SU-DHL-6 (cell line): ENCODE data around the gene NKD1.

Experiments used
- H2AFZ ChIP-seq: fragments of 200-600 bp; sonication (generic); 2 replicates; pipeline ENCODE4 v1.6.1; 2014; ENCODE audit warnings: low read depth, mild to moderate bottlenecking, moderate library complexity, mixed read lengths, antibody characterized with exemption, low read length; ENCODE audit not compliant: severe bottlenecking
- H3F3A ChIP-seq: fragments of 200-600 bp; shearing (Covaris generic); 2 replicates; pipeline ENCODE4 v1.6.0; 2016; ENCODE audit warnings: antibody characterized with exemption, mild to moderate bottlenecking; ENCODE audit not compliant: insufficient read depth
- H3K27ac ChIP-seq: fragments of 200-600 bp; sonication (generic); 2 replicates; pipeline ENCODE4 v1.5.1; 2016; ENCODE audit warnings: low read depth, mild to moderate bottlenecking, low read length, moderate library complexity, mixed read lengths
- H3K27me3 ChIP-seq: fragments of 200-600 bp; sonication (generic), shearing (Covaris generic); 2 replicates; pipeline ENCODE4 v1.6.0; 2014; ENCODE audit warnings: mild to moderate bottlenecking, low read length
- H3K36me3 ChIP-seq: fragments of 200-600 bp; sonication (generic); 2 replicates; pipeline ENCODE4 v1.6.1; 2014; ENCODE audit warnings: mild to moderate bottlenecking, low read length, mixed read lengths
- H3K4me2 ChIP-seq: fragments of 300-600, 200-600 bp; shearing (Covaris generic), sonication (generic); 2 replicates; pipeline ENCODE4 v1.6.0; 2014; ENCODE audit warnings: low read length, low read depth, mild to moderate bottlenecking; ENCODE audit not compliant: poor library complexity, severe bottlenecking
- H3K4me3 ChIP-seq: fragments of 200-600 bp; sonication (generic); 2 replicates; pipeline ENCODE4 v1.5.1; 2014; ENCODE audit warnings: antibody characterized with exemption, low read length, mild to moderate bottlenecking, mixed read lengths; ENCODE audit not compliant: insufficient read depth, poor library complexity, severe bottlenecking
- H3K79me2 ChIP-seq: fragments of 200-600 bp; sonication (generic); 2 replicates; pipeline ENCODE4 v1.6.1; 2014; ENCODE audit warnings: mild to moderate bottlenecking, low read length, moderate library complexity; ENCODE audit not compliant: insufficient read depth
- H3K9ac ChIP-seq: fragments of 200-600 bp; sonication (generic); 2 replicates; pipeline ENCODE4 v1.7.0; 2014; ENCODE audit warnings: mild to moderate bottlenecking, low read length
- H3K9me2 ChIP-seq: fragments of 200-600 bp; sonication (generic); replicated peaks from 2 replicates; pipeline ENCODE4 v1.6.1; 2014; ENCODE audit warnings: low read length; ENCODE audit not compliant: insufficient read depth
- H3K9me3 ChIP-seq: fragments of 200-600 bp; sonication (generic); 2 replicates; pipeline ENCODE4 v1.6.1; 2014; ENCODE audit warnings: low read length, mixed read lengths; ENCODE audit not compliant: insufficient read depth
- H4K20me1 ChIP-seq: fragments of 200-600 bp; sonication (generic); 2 replicates; pipeline ENCODE4 v1.6.1; 2014; ENCODE audit warnings: low read depth, mild to moderate bottlenecking, antibody characterized with exemption, low read length, moderate library complexity, mixed read lengths
- CTCF ChIP-seq: fragments of 200-600 bp; sonication (generic); IDR thresholded peaks from one replicate; pipeline ENCODE4 v1.5.1; 2017; ENCODE audit warnings: antibody characterized with exemption, mild to moderate bottlenecking, low read length, moderate library complexity; ENCODE audit not compliant: insufficient read depth, poor library complexity, severe bottlenecking
- EZH2phosphoT487 ChIP-seq: fragments of 200-600 bp; sonication (generic), shearing (Covaris generic); conservative IDR thresholded peaks from 2 replicates; pipeline ENCODE4 v1.6.1; 2018; ENCODE audit warnings: mild to moderate bottlenecking, antibody characterized with exemption, low read length, moderate library complexity, mixed read lengths

Gene NKD1

DNA sequence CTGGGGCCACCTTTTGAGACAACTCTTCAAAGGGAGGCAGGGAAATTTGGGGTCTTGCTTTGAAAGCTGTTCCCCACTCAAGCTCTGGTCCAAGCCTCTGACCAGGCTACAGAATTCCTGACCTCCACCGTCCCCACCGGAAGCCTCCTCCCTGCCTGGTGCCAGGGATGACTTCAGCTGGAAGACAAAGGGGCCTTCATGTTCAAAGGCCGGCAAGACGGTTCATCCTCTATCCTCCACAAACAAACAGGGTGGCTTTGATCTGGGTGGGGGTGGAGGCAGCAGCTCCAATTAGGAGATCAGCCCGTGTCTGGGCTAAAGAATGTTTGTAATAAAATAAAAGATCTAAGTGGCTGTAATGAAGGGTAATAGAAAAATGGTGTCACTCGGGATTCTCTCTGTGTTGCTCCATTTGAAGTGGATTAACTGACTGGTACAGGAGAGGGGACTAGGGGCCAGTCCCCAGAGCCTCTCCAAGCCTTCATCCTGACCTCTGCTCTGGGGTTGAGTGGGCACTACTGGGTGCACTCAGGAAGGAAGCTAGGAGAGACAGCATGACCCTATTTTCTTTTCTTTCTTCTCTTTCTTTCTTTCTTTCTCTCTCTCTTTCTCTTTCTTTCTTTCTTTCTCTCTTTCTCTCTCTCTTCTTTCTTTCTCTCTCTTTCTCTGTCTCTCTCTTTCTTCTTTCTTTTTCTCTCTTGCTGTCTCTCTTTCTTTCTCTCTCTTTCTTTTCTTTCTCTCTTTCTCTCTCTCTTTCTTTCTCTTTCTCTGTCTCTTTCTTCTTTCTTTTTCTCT is 27.5 kb upstream of the NKD1 start:
- Histone ChIP-seq H3F3A (no peaks in the 10 kb centered on the region), H3K36me3 (no peaks in the 10 kb centered on the region), H3K9me2 (no peaks in the 10 kb centered on the region), H3K27ac (no peak overlapping the region), H3K9me3 (no peaks in the 10 kb centered on the region), H3K4me2 (no peak overlapping the region), H3K4me3 (no peak overlapping the region), H3K79me2 (no peaks in the 10 kb centered on the region), H4K20me1 (no peaks in the 10 kb centered on the region), H3K9ac (no peak overlapping the region), H3K27me3 (no peaks in the 10 kb centered on the region), H2AFZ (no peak overlapping the region)
- no peak for TF ChIP-seq EZH2phosphoT487
- no peak for TF ChIP-seq CTCF

- Histone ChIP-seq H3F3A (no peaks in the 10 kb centered on the region), H3K9me2 (no peaks in the 10 kb centered on the region), H3K36me3 (no peaks in the 10 kb centered on the region), H3K27ac (no peak overlapping the region), H3K9me3 (no peaks in the 10 kb centered on the region), H3K4me2 (no peak overlapping the region), H3K79me2 (no peaks in the 10 kb centered on the region), H3K9ac (no peak overlapping the region), H3K27me3 (no peaks in the 10 kb centered on the region), H2AFZ (no peak overlapping the region), H4K20me1 (no peaks in the 10 kb centered on the region), H3K4me3 (no peak overlapping the region)
- TF ChIP-seq EZH2phosphoT487 (no peak), CTCF (no peak)
Observed at GRCh38 chr16:50521246-50521900, 26.8 kb upstream of the NKD1 start.

DNA sequence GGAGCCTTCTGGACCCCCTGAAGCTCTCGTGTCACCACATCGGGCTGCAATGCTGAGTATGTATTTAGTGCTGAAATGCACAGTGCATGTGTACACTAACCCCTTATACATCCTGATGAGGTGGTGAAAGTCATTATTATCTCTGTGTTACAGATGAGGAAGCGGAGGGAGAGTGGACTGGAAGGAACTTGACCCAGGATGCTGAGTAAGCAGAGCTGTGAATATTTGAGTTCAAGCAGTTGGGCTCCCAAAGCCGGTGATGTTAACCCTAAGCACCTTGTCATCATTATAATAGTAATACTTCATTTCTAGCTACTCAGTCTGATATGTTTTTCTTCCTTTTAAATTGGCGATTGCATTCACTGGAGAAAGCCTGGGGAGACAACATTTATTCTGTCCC is 25.9 kb upstream of the NKD1 start:
- H3K9me3 ChIP-seq: no peaks in the 10 kb centered on the region
- H3K4me2 ChIP-seq: no peak overlapping the region
- H3K36me3 ChIP-seq: no peaks in the 10 kb centered on the region
- H3K27ac ChIP-seq: no peak overlapping the region
- H3K9ac ChIP-seq: no peak overlapping the region
- no peaks in the 10 kb centered on the region for H3F3A ChIP-seq
- H3K79me2 ChIP-seq: no peaks in the 10 kb centered on the region
- no peaks in the 10 kb centered on the region for H3K9me2 ChIP-seq
- no peaks in the 10 kb centered on the region for H4K20me1 ChIP-seq
- no peaks in the 10 kb centered on the region for H3K27me3 ChIP-seq
- no peak overlapping the region for H3K4me3 ChIP-seq
- H2AFZ ChIP-seq: no peak overlapping the region
- TF ChIP-seq CTCF (no peak), EZH2phosphoT487 (no peak)
